RWPE1 (cell line): ENCODE data around the gene GID4.
A peak's percentile ranks its signal among the peaks of the same experiment; 100 is the strongest.

Source experiments
- CTCF ChIA-PET: fragments of 350-600 bp; sonication (Branson Sonifier 250); formaldehyde crosslinking; extraction: SDS; loops from one replicate; lab custom pipeline; 2021; lab: Yijun Ruan, JAX
- POLR2A ChIA-PET: fragments of 400-600 bp; formaldehyde crosslinking; extraction: SDS; loops from one replicate; lab custom pipeline; 2020; ENCODE audit warnings: antibody characterized with exemption; ENCODE audit not compliant: low non-redundant PET; lab: Yijun Ruan, JAX
- DNase-seq: peaks from one replicate; pipeline ENCODE4 v3.0.0; 2012; ENCODE audit warnings: low spot score
- H3K27ac ChIP-seq: fragments of 450-650 bp; 2 replicates; pipeline ENCODE4 v1.5.1; 2017
- CTCF ChIP-seq: fragments of 450-650 bp; conservative IDR thresholded peaks from 2 replicates; pipeline ENCODE4 v1.5.1; 2017; ENCODE audit warnings: low read depth, mild to moderate bottlenecking

The GID4 gene

DNA sequence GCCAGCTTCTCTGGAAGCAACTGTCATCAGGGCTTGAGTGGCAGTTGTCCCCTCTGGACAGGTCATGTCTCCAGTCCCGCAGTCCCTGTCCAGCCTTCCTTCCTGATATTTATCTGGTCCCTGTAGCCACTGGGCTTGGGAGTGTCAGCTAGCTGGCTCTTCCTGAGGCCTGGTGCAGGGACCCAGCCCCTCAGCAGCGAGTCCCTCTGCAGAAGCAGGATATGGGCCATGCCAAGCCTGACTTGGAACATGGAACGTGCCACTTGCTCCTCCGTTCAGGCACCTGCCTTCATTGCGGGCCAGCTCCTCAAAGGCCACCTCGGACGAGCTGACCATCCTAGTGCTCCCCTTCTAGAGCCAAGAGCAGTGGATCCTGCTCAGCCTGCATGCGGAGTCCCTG is 40.3 kb upstream of the GID4 start:
- POLR2A ChIA-PET = interaction anchor here (0.5 kb wide), 1 partner anchor 178 kb away, joined by 4 read pairs; no protein-coding TSS in a partner anchor
- DNase-seq = no peak
- no peak for TF ChIP-seq CTCF
- peak overlapping the region; percentile 4; the same call in 1 of the 2 replicates for H3K27ac ChIP-seq
- CTCF ChIA-PET = interaction anchor here (0.6 kb wide), 1 partner anchor 1813 kb away, joined by 5 read pairs; no protein-coding TSS in a partner anchor

DNA sequence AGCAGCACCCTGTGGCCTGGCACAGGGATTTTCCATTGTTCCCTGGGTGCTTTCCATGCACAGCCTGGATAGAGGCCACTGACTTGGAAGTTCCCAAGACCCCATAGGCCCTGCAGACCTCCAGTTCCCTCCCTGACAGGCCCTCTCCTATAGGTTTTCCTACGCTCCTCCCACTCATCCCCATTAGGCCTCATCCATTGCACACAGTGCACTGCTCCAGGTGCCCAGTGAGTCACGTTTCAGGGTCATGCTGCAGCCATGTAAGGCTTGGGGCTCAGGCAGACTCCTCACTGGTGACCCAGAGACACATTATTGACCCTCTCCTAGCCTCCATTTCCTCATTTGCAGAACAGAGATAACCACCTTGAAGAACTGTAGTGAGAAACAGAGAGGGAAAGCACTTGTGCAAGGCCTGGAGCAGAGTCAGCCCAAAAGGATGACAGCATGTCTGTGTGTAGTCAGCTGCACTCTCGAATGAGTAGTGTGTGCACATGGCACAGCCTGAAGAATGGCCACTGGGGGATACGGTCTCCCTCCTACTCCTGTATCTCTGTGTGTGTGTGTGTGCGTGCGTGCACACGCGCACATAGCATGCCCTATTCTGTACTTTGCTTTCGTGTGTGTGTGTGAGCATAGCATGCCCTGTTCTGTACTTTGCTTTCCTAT is 39.7 kb upstream of the GID4 start:
- ChIA-PET CTCF (no interaction called here), POLR2A (interaction anchor here (0.5 kb wide), 1 partner anchor 179 kb away, joined by 4 read pairs; no protein-coding TSS in a partner anchor)
- no peak for TF ChIP-seq CTCF
- peak overlapping the region; percentile 4; the same call in 1 of the 2 replicates for H3K27ac ChIP-seq
- DNase-seq = no peak

DNA sequence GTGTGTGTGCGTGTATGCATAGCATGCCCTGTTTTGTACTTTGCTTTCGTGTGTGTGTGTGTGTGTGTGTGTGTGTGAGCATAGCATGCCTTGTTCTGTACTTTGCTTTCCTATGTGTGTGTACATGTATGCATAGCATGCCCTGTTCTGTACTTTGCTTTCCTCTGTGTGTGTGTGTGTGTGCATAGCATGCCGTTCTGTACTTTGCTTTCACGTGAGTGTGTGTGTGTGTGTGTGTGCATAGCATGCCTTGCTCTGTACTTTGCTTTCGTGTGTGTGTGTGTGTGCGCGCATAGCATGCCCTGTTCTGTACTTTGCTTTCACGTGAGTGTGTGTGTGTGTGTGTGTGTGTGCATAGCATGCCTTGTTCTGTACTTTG is 39.2 kb upstream of the GID4 start:
- TF ChIP-seq CTCF = no peak
- ChIA-PET POLR2A (no interaction called here), CTCF (no interaction called here)
- no peak for DNase-seq
- no peak overlapping the region for H3K27ac ChIP-seq

- DNase-seq = no peak
- H3K27ac ChIP-seq = no peak overlapping the region
- ChIA-PET CTCF (interaction anchor here (0.7 kb wide), 1 partner anchor 68 kb away, joined by 3 read pairs; no protein-coding TSS in a partner anchor), POLR2A (no interaction called here)
- no peak for TF ChIP-seq CTCF
These were observed 37.0 kb upstream of the GID4 start for GRCh38 chr17:18002171-18002570.

GRCh38 chr17:18004345-18004744 is 34.9 kb upstream of the GID4 start:
- POLR2A ChIA-PET = no interaction called here

GRCh38 chr17:18004884-18005305 is 34.3 kb upstream of the GID4 start:
- POLR2A ChIA-PET = no interaction called here
- CTCF ChIA-PET = interaction anchor here (0.7 to 1.1 kb wide), 3 partner anchors 9 to 119 kb away, joined by 3 to 4 read pairs (median 3); no protein-coding TSS in a partner anchor
- H3K27ac ChIP-seq = no peak overlapping the region
- no peak for TF ChIP-seq CTCF
- DNase-seq = no peak

More at GRCh38 chr17:18004345-18004744, 34.9 kb upstream of the GID4 start:
- CTCF ChIA-PET = interaction anchor here (0.7 to 1.1 kb wide), 2 partner anchors 10 to 40 kb away, joined by 3 to 4 read pairs; no protein-coding TSS in a partner anchor
- no peak for TF ChIP-seq CTCF
- DNase-seq = no peak
- no peak overlapping the region for H3K27ac ChIP-seq
